Measurements from ENCODE around the gene SNX14.

DNA sequence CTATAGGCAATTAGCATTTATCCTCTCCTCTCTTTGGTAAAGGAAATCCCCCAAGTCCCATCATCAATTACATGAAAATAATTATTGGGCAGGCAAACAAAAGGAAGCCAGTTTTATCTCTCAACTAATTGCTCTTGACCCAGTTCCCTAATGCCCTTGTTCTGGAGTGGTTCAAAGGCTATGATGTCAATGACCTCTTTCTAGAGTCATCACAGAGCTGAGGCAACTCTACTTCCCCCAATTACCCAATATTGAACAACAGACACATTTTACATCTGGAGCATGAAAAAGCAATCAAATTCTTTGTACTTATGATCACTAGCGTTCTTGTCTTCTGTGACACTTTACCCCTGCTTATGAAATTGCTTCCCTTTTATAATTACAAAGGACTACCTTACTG, 100.3 kb downstream of the SNX14 start:
- TF ChIP-seq, protein P1, sequence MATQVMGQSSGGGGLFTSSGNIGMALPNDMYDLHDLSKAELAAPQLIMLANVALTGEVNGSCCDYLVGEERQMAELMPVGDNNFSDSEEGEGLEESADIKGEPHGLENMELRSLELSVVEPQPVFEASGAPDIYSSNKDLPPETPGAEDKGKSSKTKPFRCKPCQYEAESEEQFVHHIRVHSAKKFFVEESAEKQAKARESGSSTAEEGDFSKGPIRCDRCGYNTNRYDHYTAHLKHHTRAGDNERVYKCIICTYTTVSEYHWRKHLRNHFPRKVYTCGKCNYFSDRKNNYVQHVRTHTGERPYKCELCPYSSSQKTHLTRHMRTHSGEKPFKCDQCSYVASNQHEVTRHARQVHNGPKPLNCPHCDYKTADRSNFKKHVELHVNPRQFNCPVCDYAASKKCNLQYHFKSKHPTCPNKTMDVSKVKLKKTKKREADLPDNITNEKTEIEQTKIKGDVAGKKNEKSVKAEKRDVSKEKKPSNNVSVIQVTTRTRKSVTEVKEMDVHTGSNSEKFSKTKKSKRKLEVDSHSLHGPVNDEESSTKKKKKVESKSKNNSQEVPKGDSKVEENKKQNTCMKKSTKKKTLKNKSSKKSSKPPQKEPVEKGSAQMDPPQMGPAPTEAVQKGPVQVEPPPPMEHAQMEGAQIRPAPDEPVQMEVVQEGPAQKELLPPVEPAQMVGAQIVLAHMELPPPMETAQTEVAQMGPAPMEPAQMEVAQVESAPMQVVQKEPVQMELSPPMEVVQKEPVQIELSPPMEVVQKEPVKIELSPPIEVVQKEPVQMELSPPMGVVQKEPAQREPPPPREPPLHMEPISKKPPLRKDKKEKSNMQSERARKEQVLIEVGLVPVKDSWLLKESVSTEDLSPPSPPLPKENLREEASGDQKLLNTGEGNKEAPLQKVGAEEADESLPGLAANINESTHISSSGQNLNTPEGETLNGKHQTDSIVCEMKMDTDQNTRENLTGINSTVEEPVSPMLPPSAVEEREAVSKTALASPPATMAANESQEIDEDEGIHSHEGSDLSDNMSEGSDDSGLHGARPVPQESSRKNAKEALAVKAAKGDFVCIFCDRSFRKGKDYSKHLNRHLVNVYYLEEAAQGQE (IDR thresholded peaks at IDR 0.05; ENCODE audit: insufficient read depth in 1 of 2, low read depth in 2 of 2, low read length in 1 of 2), result no peak
- TF ChIP-seq POLR2AphosphoS5 (IDR thresholded peaks at IDR 0.05; ENCODE audit: low read depth, low read length) (no peak), CTCF (IDR thresholded peaks at IDR 0.05) (no peak), SIN3A (IDR thresholded peaks at IDR 0.05; ENCODE audit: borderline replicate concordance, insufficient read depth, low read depth, low read length) (no peak)

Data from Panc1 (cell line).